DOHH2 (cell line): Measurements from ENCODE around the gene ZNF526.

Experiments used
- H3F3A ChIP-seq: fragments of 200-600 bp; sonication (generic), shearing (Covaris generic); 2 replicates; pipeline ENCODE4 v1.6.0; 2016; ENCODE audit warnings: antibody characterized with exemption, mild to moderate bottlenecking; ENCODE audit not compliant: control insufficient read depth, insufficient read depth
- H3K27ac ChIP-seq: fragments of 200-600 bp; sonication (generic); 2 replicates; pipeline ENCODE4 v1.5.1; 2014; ENCODE audit warnings: low read depth, mild to moderate bottlenecking, low read length, moderate library complexity
- H3K27me3 ChIP-seq: fragments of 200-600 bp; sonication (generic); 2 replicates; pipeline ENCODE4 v1.6.1; 2014; ENCODE audit warnings: mild to moderate bottlenecking, low read length, mixed read lengths; ENCODE audit not compliant: control insufficient read depth
- H3K36me3 ChIP-seq: fragments of 200-600 bp; sonication (generic); 2 replicates; pipeline ENCODE4 v1.6.1; 2014; ENCODE audit warnings: mild to moderate bottlenecking, low read length, moderate library complexity, mixed read lengths; ENCODE audit not compliant: control insufficient read depth
- H3K4me1 ChIP-seq: fragments of 200-600 bp; sonication (generic); 2 replicates; pipeline ENCODE4 v1.6.1; 2014; ENCODE audit warnings: mild to moderate bottlenecking, low read length, mixed read lengths; ENCODE audit not compliant: control insufficient read depth
- H3K4me2 ChIP-seq: fragments of 200-600 bp; sonication (generic); 2 replicates; pipeline ENCODE4 v1.6.0; 2014; ENCODE audit warnings: mild to moderate bottlenecking, low read length, moderate library complexity
- H3K4me3 ChIP-seq: fragments of 200-600 bp; sonication (generic); 2 replicates; pipeline ENCODE4 v1.5.1; 2014; ENCODE audit warnings: mild to moderate bottlenecking, low read length, mixed read lengths
- H3K79me2 ChIP-seq: fragments of 200-600 bp; sonication (generic); 2 replicates; pipeline ENCODE4 v1.6.1; 2014; ENCODE audit warnings: mild to moderate bottlenecking, low read length, mixed read lengths; ENCODE audit not compliant: control insufficient read depth
- H3K9me2 ChIP-seq: fragments of 200-600 bp; sonication (generic); replicated peaks from 2 replicates; pipeline ENCODE4 v1.6.1; 2014; ENCODE audit warnings: mild to moderate bottlenecking, low read length, mixed read lengths; ENCODE audit not compliant: control insufficient read depth
- H3K9me3 ChIP-seq: fragments of 200-600 bp; sonication (generic); 2 replicates; pipeline ENCODE4 v1.6.1; 2014; ENCODE audit warnings: antibody characterized with exemption, low read length, mixed read lengths; ENCODE audit not compliant: control insufficient read depth, insufficient read depth
- H4K20me1 ChIP-seq: fragments of 200-600 bp; sonication (generic); 2 replicates; pipeline ENCODE4 v1.6.0; 2014; ENCODE audit warnings: low read depth, mild to moderate bottlenecking, antibody characterized with exemption, low read length, moderate library complexity; ENCODE audit not compliant: control insufficient read depth, insufficient read depth
- EZH2phosphoT487 ChIP-seq: fragments of 200-600 bp; sonication (generic); IDR thresholded peaks from 2 replicates; pipeline ENCODE4 v1.6.1; 2017; ENCODE audit warnings: borderline replicate concordance, mild to moderate bottlenecking, antibody characterized with exemption, low read length, moderate library complexity, mixed read lengths
- TF ChIP-seq, protein P1 (sequence below): fragments of 200-600 bp; sonication (generic); IDR thresholded peaks from one replicate; pipeline ENCODE4 v1.5.1; 2014; ENCODE audit warnings: antibody characterized with exemption, mild to moderate bottlenecking, low read depth, low read length; ENCODE audit not compliant: poor library complexity, severe bottlenecking

Gene ZNF526

DNA sequence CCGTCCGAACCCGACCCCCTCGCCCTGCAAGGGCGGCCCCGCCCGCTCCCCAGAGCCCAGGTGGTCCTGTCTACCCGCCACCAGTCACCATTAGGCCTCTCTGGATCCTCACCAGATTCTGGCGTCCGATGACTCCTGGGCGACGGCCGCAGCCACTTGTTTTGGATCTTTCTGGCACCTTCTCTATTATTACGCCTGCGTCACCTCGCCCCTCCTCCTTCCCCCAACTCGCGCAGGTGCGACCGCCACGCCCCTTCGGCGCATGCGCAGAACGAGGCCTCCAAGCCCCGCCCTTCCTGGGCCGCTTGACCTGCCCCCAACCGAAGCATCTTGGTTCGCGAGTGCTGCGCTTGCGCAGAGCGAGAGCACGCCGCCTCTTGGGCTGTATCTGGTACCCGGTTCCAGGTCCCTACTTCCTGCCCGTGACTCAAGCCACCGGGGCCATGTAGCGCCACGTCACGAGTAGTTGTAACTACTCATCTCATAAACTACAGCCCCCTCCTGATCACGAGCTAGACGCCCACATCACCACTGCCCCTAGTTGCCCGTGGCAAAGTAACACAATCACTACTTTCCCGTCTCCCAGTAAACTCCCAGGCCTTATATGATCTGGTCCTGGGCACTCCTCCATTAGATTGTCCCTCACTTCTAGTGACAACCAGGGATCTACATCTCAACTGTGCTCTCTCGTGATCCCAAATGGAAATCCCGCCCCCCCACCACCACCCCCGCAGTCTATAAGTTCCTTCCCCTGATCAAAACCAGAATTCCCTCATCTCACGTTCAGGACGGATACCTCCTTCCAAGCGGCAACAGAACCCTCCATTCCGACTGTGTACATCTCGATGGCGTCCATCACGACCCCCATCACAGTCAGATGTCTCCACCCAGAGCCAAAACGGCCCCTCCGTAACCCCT lies 2.3 kb upstream of the ZNF526 start, which contains the start of gene DEDD2:
DEDD2 (minus strand) TSS at position 158 of the 918 bp plus-strand sequence. CDS start 670 bp downstream, outside the sequence.
- peak within 1 kb of the TSS; percentile 89 for H3K4me2 ChIP-seq
- H3K27ac ChIP-seq = peak within 1 kb of the TSS; percentile 69
- H3K27me3 ChIP-seq = no peaks in the 10 kb centered on the region
- peaks cover 94% of the 10 kb centered on the region for H3K79me2 ChIP-seq
- H3K4me3 ChIP-seq = peak within 1 kb of the TSS; percentile 98
- TF ChIP-seq EZH2phosphoT487 = no peak
- TF ChIP-seq, protein P1, sequence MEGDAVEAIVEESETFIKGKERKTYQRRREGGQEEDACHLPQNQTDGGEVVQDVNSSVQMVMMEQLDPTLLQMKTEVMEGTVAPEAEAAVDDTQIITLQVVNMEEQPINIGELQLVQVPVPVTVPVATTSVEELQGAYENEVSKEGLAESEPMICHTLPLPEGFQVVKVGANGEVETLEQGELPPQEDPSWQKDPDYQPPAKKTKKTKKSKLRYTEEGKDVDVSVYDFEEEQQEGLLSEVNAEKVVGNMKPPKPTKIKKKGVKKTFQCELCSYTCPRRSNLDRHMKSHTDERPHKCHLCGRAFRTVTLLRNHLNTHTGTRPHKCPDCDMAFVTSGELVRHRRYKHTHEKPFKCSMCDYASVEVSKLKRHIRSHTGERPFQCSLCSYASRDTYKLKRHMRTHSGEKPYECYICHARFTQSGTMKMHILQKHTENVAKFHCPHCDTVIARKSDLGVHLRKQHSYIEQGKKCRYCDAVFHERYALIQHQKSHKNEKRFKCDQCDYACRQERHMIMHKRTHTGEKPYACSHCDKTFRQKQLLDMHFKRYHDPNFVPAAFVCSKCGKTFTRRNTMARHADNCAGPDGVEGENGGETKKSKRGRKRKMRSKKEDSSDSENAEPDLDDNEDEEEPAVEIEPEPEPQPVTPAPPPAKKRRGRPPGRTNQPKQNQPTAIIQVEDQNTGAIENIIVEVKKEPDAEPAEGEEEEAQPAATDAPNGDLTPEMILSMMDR = no peak
- H4K20me1 ChIP-seq = peaks cover 14% of the 10 kb centered on the region; the same call in 1 of the 2 replicates
- peaks cover 48% of the 10 kb centered on the region for H3K4me1 ChIP-seq
- no peaks in the 10 kb centered on the region for H3K9me3 ChIP-seq
- no peaks in the 10 kb centered on the region for H3F3A ChIP-seq
- no peaks in the 10 kb centered on the region for H3K9me2 ChIP-seq
- H3K36me3 ChIP-seq = peaks cover 63% of the 10 kb centered on the region

DNA sequence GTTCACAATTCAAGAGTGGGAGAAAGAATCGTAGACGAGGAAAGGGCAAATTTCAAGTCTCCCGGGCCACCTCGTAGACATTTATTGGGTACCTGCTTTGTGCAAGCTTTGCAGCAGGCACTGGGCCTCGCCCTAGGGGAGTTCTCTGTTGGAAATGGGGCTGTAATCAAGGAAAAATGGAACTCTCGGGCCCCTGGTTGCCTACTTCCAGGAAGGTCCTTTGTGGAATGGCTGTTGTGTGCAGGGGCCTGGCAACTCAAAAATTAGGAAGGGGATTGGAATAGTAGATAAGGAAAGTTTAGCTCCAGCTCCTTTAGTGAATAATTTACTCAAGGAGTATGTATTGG lies 612 bp downstream of the ZNF526 start:
- Histone ChIP-seq H3K79me2 (peaks cover 85% of the 10 kb centered on the region), H3K9me2 (no peaks in the 10 kb centered on the region), H3K9me3 (no peaks in the 10 kb centered on the region), H3K4me2 (peak overlapping the region; percentile 89), H4K20me1 (peaks cover 10% of the 10 kb centered on the region; the same call in 1 of the 2 replicates), H3K27me3 (no peaks in the 10 kb centered on the region), H3K27ac (peak overlapping the region; percentile 64), H3F3A (no peaks in the 10 kb centered on the region), H3K4me3 (peak overlapping the region; percentile 100), H3K4me1 (peaks cover 42% of the 10 kb centered on the region), H3K36me3 (peaks cover 53% of the 10 kb centered on the region)
- TF ChIP-seq, protein P1 = no peak
- no peak for TF ChIP-seq EZH2phosphoT487

DNA sequence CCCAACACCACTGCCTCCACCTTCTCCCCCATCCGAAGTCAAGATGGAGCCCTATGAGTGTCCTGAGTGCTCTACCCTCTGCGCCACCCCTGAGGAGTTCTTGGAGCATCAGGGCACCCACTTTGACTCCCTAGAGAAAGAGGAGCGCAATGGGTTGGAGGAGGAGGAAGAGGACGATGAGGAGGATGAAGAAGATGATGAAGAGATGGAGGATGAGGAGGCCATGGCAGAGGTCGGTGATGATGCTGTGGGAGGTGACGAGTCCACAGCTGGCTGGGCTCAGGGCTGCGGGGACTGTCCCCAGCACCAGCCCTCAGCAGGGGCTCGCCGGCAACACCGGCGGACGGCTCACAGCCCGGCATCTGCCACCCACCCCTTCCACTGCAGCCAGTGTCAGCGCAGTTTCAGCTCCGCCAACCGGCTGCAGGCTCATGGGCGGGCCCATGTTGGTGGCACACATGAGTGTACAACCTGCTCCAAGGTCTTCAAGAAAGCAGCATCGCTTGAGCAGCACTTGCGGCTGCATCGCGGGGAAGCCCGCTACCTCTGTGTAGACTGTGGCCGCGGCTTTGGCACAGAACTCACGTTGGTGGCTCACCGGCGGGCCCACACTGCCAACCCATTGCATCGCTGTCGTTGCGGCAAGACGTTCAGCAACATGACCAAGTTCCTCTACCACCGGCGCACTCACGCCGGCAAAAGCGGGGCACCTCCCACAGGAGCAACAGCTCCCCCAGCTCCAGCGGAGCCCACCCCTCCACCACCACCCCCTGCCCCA lies 5.0 kb downstream of the ZNF526 start:
- H3K9me2 ChIP-seq = no peaks in the 10 kb centered on the region
- no peaks in the 10 kb centered on the region for H3K9me3 ChIP-seq
- H3F3A ChIP-seq = no peaks in the 10 kb centered on the region
- H3K27ac ChIP-seq = no peak overlapping the region
- peaks cover 13% of the 10 kb centered on the region for H3K4me1 ChIP-seq
- H3K27me3 ChIP-seq = no peaks in the 10 kb centered on the region
- TF ChIP-seq EZH2phosphoT487 = no peak
- TF ChIP-seq, protein P1 = no peak
- peaks cover 73% of the 10 kb centered on the region for H3K79me2 ChIP-seq
- H3K36me3 ChIP-seq = peaks cover 76% of the 10 kb centered on the region
- no peak overlapping the region for H3K4me2 ChIP-seq
- no peak overlapping the region for H3K4me3 ChIP-seq
- no peaks in the 10 kb centered on the region; the same call in 1 of the 2 replicates for H4K20me1 ChIP-seq
